ENCODE measurements around the gene GID8.
"Not testable (repeated sequence)": the region's sequence is repeated elsewhere in the genome, so short reads cannot be mapped to it uniquely, and the experiment has no call there.

Gene GID8

DNA sequence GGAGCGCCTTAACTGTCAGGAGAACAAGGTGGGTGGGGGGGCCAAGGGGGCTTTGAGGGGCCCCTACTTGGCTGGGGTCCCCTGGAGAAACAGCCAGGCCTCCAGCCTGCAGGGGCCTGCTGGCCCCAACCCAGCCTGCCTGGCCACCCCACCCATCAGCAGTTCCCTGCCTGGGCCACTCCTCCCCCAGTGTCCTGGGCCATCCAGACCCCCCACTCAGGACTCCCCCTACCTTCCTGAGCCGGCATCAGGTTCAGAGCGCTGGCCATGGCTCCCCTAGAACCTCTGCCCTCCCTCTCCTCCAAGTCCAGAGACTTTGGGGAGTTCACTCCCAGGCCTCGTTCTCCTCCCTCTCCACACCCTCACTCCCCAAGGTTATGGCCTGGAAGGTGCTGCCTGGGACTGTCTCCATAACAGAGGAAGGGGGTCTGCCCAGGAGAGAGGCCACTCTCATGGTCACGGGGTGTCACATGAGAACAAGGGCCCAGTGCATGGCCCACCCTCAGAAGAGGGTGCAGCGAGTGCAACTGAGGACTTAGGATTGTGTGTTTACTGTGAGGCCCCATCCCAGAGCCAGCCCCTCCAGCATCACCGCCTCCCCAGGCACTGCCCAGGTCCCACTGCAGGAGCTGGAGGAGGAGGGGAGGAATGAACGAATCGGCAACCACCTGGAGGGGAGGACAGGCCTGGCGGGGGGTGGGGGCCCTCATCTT is 20.6 kb downstream of the GID8 start:
- DNase-seq (ENCODE audit: low spot score): no peak

- no peak for DNase-seq (ENCODE audit: low spot score)
Observed at GRCh38 chr20:62959101-62959971, 21.4 kb downstream of the GID8 start.

DNA sequence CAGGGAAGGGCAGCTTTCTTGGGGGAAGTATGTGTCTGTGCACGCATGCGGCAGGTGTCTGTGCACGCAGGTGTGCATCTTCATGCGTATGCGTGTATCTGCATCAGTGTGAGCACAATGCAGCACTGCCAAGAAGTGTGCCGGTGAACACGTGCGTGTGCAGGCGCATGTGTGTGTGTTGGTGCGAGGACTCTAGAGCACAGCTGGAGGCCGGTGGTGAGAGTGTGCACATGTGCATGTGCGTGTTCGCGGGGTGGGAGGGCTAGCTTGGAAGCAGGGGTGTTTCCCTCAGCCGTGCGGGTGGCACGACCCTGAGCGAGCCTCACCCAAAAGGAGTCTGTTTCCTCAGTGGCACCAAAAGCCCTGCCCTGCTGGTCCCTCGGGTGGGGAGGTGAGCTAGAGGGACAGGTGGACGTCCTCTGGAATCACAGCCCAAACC is 22.1 kb downstream of the GID8 start:
- DNase-seq (ENCODE audit: low spot score): no peak

DNA sequence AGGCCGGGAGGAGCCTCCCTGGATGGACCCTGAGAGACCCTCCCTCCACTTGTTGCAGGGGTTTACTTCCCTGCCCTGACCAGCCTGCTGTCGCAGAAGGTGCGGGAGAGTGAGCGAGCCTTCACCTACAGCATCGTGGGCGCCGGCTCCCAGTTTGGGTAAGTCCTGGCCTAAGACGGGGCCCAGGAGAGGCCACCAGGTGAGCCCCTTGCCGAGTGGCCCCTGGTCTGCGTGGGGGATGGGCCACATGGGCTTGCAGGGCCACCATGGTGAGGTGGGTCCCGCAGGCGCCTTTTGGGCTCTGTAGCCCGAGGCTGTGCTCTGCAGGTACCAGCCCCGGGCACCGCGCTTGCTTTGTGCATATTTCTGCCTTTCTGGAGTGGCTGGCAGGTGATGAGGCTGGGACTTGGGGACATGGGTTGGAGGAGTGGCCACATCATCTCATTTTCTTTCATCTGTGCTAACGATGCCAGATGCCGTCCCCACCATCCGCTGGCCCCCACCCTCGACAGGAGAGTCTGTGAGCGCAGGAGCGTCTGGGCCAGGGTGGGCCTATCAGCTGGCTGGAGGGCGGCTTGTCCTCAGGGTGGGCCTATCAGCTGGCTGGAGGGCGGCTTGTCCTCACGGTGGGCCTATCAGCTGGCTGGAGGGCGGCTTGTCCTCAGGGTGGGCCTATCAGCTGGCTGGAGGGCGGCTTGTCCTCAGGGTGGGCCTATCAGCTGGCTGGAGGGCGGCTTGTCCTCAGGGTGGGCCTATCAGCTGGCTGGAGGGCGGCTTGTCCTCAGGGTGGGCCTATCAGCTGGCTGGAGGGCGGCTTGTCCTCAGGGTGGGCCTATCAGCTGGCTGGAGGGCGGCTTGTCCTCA is 22.7 kb downstream of the GID8 start:
- not testable (repeated sequence) for DNase-seq (ENCODE audit: low spot score)

DNA sequence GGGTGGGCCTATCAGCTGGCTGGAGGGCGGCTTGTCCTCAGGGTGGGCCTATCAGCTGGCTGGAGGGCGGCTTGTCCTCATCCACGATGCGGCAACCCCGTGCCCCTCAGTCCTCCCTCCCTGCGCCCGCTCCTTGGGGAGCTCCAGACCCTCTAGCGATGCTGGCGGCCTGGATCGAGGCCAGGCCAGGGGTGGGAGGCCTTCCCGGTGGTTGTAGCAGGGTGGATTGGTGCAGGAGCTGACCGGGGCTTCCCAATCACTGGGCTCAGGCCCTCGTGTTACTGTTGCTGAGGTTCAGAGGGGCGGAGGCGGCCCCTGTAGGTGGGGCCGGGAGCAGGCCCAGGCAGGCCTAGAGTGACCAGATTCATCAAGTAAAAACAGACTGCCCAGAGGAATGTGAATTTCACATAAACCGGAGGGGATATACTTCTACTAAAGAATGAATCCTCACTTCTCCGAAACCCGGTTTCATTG is 23.4 kb downstream of the GID8 start:
- DNase-seq (ENCODE audit: low spot score): no peak

- DNase-seq (ENCODE audit: low spot score): no peak
Observed at GRCh38 chr20:62961799-62962198, 23.9 kb downstream of the GID8 start.

- no peak for DNase-seq (ENCODE audit: low spot score)
Observed at GRCh38 chr20:62962221-62962879, 24.4 kb downstream of the GID8 start.

DNA sequence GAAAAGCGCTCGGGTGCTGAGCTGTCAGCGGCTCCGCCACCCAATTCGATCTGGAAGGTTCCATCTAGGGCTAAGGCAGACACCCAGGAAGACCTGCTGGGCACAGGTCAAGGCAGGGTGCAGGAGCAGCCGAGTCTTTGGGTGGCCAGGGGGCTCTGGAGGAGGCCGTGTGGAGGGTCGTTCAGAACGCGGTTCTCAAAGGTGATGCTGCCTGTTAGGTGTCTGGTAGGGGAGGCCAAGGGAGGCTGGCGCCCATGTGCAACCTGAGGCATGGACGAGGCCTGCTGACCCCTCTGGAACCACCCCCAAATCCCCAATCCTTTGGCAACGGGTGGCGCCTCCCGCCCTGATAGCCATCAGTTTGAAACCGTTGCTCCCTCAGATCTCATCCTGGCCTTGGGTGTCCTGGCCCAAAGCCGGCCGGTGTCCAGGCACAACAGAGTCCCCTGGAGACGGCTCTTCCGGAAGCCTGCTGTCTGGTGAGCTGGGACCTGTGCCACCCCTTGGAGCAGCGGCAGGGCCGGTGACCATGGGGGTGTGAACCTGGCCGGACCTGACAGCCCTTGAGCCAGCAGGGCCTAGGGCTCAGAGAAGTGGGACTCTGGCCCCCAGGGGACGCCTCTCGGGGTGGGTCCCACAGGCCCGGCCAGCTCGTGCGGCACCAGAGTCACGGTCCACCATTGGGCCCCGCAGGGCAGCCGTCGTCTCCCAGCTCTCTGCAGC is 25.1 kb downstream of the GID8 start:
- DNase-seq (ENCODE audit: low spot score): no peak

DNA sequence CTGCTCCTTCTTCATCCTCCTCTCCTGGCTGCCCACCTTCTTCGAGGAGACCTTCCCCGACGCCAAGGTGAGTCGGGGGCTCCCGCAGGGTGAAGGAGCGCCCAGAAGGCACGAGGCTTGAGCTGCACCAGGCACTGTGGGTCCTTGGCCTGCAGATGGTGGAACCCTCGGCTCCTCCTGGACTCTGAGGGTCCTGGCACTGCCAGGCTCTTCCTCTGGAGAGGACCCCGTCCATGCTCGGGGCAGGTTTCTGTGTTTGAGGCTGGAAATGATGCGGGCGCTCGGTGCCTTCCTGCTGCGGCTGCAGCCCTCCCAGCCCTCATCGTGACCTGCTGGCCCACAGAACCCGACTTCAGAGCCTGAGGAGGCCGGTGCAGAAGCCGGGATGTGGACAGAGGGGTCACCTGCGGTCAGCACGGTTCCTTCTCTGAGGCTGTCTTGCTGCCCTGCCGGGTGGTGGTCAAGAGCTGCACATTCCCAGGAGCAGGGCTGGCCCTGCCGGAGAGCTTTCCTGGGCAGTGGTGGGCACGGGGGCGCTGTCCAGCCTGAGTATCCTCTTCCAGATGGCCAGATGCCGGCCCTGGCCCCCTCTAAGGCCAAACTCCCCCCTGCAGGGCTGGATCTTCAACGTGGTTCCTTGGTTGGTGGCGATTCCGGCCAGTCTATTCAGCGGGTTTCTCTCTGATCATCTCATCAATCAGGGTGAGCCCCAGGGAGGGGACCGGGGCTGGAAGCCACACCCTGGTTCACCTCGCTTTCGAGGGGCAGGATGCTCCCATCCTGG is 25.9 kb downstream of the GID8 start:
- no peak for DNase-seq (ENCODE audit: low spot score)

GRCh38 chr20:62964700-62965099 is 26.8 kb downstream of the GID8 start:
- no peak for DNase-seq (ENCODE audit: low spot score)

GRCh38 chr20:62965363-62965771 is 27.4 kb downstream of the GID8 start:
- no peak for DNase-seq (ENCODE audit: low spot score)

DNA sequence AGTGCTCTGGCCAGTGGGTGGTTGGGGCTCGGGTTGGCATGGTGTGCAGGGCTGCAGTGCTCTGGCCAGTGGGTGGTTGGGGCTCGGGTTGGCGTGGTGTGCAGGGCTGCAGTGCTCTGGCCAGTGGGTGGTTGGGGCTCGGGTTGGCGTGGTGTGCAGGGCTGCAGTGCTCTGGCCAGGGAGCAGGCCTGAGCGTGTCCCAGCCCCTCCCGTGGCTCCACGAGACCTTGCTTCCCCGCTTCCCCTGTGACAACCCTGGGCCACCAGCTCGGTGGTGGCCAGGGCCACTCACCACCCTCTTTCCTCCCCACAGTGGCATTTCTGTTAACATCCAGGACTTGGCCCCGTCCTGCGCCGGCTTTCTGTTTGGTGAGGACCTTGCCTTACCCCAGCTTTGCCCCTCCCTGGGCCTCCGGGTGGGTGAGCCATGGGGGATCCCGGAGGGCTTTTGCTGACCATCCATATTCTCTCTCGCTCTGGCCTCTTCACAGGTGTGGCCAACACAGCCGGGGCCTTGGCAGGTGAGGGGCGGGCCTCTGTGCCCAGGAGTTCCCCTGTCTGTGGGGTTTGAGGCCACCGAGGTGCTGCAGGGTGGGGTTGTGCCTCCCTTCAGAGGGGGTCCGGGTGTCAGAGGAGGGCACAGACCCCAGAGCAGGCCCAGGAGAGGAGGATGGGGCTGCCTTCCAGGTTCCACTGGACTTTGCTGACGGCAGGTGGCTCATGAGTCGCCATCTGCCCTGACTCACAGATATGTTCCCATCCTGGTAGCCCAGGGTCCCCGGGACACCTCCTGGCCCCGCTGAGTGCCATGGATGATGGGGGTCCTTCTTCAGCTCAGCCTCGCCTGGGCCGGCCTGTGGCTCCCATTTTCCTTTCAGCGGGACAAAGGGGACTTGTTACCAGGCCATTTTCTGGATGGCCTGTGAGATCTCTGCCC is 28.5 kb downstream of the GID8 start:
- no peak for DNase-seq (ENCODE audit: low spot score)

DNA sequence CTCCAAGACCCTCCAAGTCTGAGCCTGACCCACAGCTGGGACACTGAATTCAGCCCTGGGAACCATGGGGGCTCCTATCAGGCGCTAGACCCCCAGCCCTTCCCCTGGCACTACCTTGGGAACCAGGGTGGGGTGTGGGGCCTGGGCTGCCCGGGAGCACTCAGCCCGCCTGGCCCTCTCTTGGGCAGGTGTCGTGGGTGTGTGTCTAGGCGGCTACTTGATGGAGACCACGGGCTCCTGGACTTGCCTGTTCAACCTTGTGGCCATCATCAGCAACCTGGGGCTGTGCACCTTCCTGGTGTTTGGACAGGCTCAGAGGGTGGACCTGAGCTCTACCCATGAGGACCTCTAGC is 29.2 kb downstream of the GID8 start:
- DNase-seq (ENCODE audit: low spot score): no peak

DNA sequence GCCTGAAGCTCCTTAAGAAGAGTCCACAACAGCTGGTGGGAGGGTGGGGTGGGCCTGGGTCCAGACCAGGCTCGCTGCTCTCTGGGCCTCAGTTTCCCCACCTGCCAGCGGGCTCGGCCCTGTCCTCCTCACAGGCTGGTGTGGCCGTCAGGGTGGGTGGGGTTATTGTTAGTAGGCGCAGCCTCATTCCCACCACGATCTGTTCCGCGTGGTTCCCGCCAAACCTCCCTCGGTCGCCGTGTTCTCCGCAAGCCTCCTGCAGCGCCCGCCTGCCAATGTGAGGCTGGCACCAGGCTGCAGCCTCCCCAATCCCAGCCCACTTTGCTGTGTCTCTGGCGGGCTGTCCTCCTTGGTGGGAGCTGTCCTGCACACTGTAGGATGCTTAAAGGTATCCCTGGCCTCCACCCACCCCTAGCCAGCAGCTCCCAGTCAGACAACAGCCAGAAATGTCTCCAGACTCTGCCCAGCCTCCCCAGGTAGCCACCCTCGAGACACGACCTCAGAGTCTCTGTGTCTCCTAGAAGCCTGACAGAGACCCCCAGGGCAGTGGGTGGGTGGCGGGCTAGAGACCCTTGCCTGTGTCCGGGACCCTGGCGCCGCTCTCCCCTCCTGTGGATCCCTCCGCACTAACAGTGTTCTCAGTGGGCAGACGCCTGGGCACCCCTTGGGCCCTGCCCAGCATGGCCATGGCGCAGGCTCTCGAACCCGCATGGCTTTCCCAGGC is 29.8 kb downstream of the GID8 start:
- no peak for DNase-seq (ENCODE audit: low spot score)

GRCh38 chr20:62968378-62969178 is 30.6 kb downstream of the GID8 start:
- DNase-seq (ENCODE audit: low spot score): no peak

DNA sequence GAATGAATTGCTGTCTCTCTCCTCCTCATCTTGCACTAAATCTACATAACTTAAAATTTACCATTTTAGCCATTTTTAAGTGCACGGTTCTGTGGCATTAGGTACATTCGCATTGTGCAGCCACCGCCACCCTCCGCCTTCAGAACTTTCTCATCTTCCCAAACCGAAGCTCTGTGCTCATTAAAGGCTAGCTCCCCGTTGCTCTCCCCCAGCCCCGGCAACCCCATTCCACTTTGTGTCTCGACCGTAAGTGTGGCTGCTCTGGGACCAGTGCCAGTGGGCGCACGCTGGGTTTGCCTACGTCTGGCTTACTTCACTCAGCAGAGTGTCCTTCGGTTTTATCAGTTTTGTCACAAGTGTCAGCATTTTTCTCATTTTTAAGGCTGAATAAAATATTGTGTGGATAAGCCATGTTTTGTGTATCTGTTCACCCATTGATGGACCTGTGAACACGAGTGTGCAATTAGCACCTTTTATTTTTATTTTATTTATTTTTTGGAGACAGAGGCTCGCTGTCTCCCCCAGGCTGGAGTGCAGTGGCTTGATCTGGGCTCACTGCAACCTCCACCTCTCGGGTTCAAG is 31.3 kb downstream of the GID8 start:
- DNase-seq (ENCODE audit: low spot score): no peak

DNA sequence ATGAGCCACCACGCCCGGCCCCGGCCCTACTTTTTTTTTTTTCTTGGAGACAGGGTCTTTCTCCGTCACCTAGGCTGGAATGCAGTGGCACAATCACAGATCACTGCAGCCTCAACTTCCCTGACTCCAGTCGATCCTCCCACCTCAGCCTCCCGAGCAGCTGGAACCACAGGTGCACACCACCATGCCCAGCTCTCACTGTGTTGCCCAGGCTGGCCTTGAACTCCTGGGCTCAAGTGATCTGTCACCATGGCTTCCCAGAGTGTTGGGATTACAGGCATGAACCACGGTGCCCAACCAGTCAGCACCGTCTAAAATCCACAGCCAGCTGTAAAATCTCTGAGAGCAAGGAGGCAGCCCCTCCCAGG is 32.0 kb downstream of the GID8 start:
- DNase-seq (ENCODE audit: low spot score): no peak
